SK-N-MC (cell line): ENCODE results near the gene MTG1.

Experiments used
- EZH2 ChIP-seq: fragments of 200-600 bp; sonication (generic); IDR thresholded peaks from one replicate; pipeline ENCODE4 v1.6.1; 2017; ENCODE audit warnings: antibody characterized with exemption
- POLR2AphosphoS5 ChIP-seq: IDR thresholded peaks from 2 replicates; pipeline ENCODE4 v1.6.1; 2012; ENCODE audit warnings: mild to moderate bottlenecking, low read depth, low read length, borderline replicate concordance

- no peak for TF ChIP-seq POLR2AphosphoS5
- TF ChIP-seq EZH2 = no peak
These were observed 62.3 kb downstream of the MTG1 start for GRCh38 chr10:133456041-133456951.
